IgD-negative memory B cell (primary cell): ENCODE measurements around the gene NCBP3. TPM values are rescaled to one million over a fixed set of nuclear protein-coding genes. Genes with fewer than 3 reads are reported as not detected.
"Not testable (repeated sequence)": the region's sequence is repeated elsewhere in the genome, so short reads cannot be mapped to it uniquely, and the experiment has no call there.

Experiments
- H3K27ac Mint-ChIP-seq, 3 donors: one replicate each; pipeline ENCODE4 v1.8.0; 2020 to 2022; ENCODE audit warnings: mild to moderate bottlenecking in 3 of 3, mixed read lengths in 3 of 3, moderate library complexity in 1 of 3
- H3K27me3 Mint-ChIP-seq: one replicate; pipeline ENCODE4 v1.8.0; 2021; ENCODE audit warnings: mixed read lengths
- H3K36me3 Mint-ChIP-seq: one replicate; pipeline ENCODE4 v1.8.0; 2020; ENCODE audit warnings: mild to moderate bottlenecking, mixed read lengths
- H3K4me1 Mint-ChIP-seq, 3 donors: one replicate each; pipeline ENCODE4 v1.8.0; 2020 to 2022; ENCODE audit warnings: mixed read lengths in 3 of 3, mild to moderate bottlenecking in 1 of 3
- H3K4me3 Mint-ChIP-seq, 4 donors: one replicate each; pipeline ENCODE4 v1.8.0; 2020 to 2022; ENCODE audit warnings: mild to moderate bottlenecking in 4 of 4, mixed read lengths in 4 of 4, moderate library complexity in 3 of 4
- H3K9me3 Mint-ChIP-seq, 3 donors: one replicate each; pipeline ENCODE4 v1.8.0; 2020 to 2021; ENCODE audit warnings: mixed read lengths in 3 of 3, mild to moderate bottlenecking in 1 of 3
- polyA plus RNA-seq: library from polyadenylated mRNA; unstranded; fragments of 300-500 nt; fragmentation: Illumina TruSeq; gene quantifications from one replicate; pipeline ENCODE4 v1.2.3, GENCODE V29; 2021

The NCBP3 gene
- polyA plus RNA-seq, 1 donor from 2014 or later = 12.5 TPM

- H3K4me1 Mint-ChIP-seq = peaks cover 27 to 34% (median 33%) of the 10 kb centered on the region in 3 donors
- no peaks in the 10 kb centered on the region for H3K9me3 Mint-ChIP-seq
- H3K27ac Mint-ChIP-seq = no peak overlapping the region
- H3K36me3 Mint-ChIP-seq = peaks cover 2% of the 10 kb centered on the region
- H3K4me3 Mint-ChIP-seq = no peak overlapping the region
- no peaks in the 10 kb centered on the region for H3K27me3 Mint-ChIP-seq
These were observed 44.7 kb downstream of the NCBP3 start for GRCh38 chr17:3801347-3801746.

- H3K36me3 Mint-ChIP-seq = peaks cover 2% of the 10 kb centered on the region
- no peaks in the 10 kb centered on the region for H3K9me3 Mint-ChIP-seq
- H3K27ac Mint-ChIP-seq = peak within 1 kb of the TSS in 1 of 3 donors; percentile 78
- H3K27me3 Mint-ChIP-seq = no peaks in the 10 kb centered on the region
- H3K4me3 Mint-ChIP-seq = no peak within 1 kb of the TSS
- peaks cover 29 to 35% (median 34%) of the 10 kb centered on the region in 3 donors for H3K4me1 Mint-ChIP-seq
These were observed 45.4 kb downstream of the NCBP3 start, which contains the start of gene ITGAE for GRCh38 chr17:3800362-3801271. TSS of gene ITGAE (minus strand) at chr17:3801188. CDS start at chr17:3801144, 44 bp downstream.

- peak overlapping the region in 1 of 4 donors; percentile 12 for H3K4me3 Mint-ChIP-seq
- peak overlapping the region; percentile 19 to 97 (median 70) for H3K27ac Mint-ChIP-seq
- H3K4me1 Mint-ChIP-seq = peaks cover 28 to 37% (median 34%) of the 10 kb centered on the region in 3 donors
These were observed 46.7 kb downstream of the NCBP3 start for GRCh38 chr17:3799181-3799945.

GRCh38 chr17:3798273-3799180 lies 47.5 kb downstream of the NCBP3 start:
- Mint-ChIP-seq H3K9me3 (no peaks in the 10 kb centered on the region), H3K27me3 (no peaks in the 10 kb centered on the region), H3K27ac (peak overlapping the region; percentile 23 to 97 (median 86)), H3K4me1 (peaks cover 21 to 31% (median 30%) of the 10 kb centered on the region in 3 donors), H3K4me3 (peak overlapping the region in 3 of 4 donors; percentile 10 to 91 (median 85)), H3K36me3 (no peaks in the 10 kb centered on the region)

More at GRCh38 chr17:3799181-3799945, 46.7 kb downstream of the NCBP3 start:
- peaks cover 2% of the 10 kb centered on the region for H3K36me3 Mint-ChIP-seq
- no peaks in the 10 kb centered on the region for H3K27me3 Mint-ChIP-seq
- no peaks in the 10 kb centered on the region for H3K9me3 Mint-ChIP-seq

GRCh38 chr17:3796822-3797170 lies 49.2 kb downstream of the NCBP3 start:
- Mint-ChIP-seq H3K9me3 (no peaks in the 10 kb centered on the region), H3K36me3 (no peaks in the 10 kb centered on the region), H3K27me3 (no peaks in the 10 kb centered on the region), H3K4me3 (peak overlapping the region; percentile 21 to 78 (median 52)), H3K4me1 (peaks cover 21 to 29% (median 26%) of the 10 kb centered on the region in 3 donors), H3K27ac (peak overlapping the region; percentile 33 to 97 (median 91))

- peak overlapping the region; percentile 21 to 78 (median 52) for H3K4me3 Mint-ChIP-seq
- H3K27me3 Mint-ChIP-seq = no peaks in the 10 kb centered on the region
- no peaks in the 10 kb centered on the region for H3K36me3 Mint-ChIP-seq
- peaks cover 21 to 29% (median 26%) of the 10 kb centered on the region in 3 donors for H3K4me1 Mint-ChIP-seq
- H3K27ac Mint-ChIP-seq = peak overlapping the region; percentile 33 to 97 (median 91)
- H3K9me3 Mint-ChIP-seq = no peaks in the 10 kb centered on the region
These were observed 49.8 kb downstream of the NCBP3 start for GRCh38 chr17:3796110-3796821.

GRCh38 chr17:3795390-3796102 lies 50.5 kb downstream of the NCBP3 start:
- Mint-ChIP-seq H3K27me3 (no peaks in the 10 kb centered on the region), H3K27ac (peak overlapping the region; percentile 73 to 97 (median 78)), H3K9me3 (no peaks in the 10 kb centered on the region), H3K4me1 (peaks cover 21 to 28% (median 26%) of the 10 kb centered on the region in 3 donors), H3K36me3 (no peaks in the 10 kb centered on the region), H3K4me3 (peak overlapping the region; percentile 29 to 92 (median 70))

GRCh38 chr17:3794557-3795389 lies 51.3 kb downstream of the NCBP3 start:
- Mint-ChIP-seq H3K4me1 (peaks cover 21 to 27% (median 26%) of the 10 kb centered on the region in 3 donors), H3K4me3 (peak overlapping the region; percentile 29 to 92 (median 70)), H3K9me3 (no peaks in the 10 kb centered on the region), H3K27ac (peak overlapping the region; percentile 59 to 97 (median 78)), H3K36me3 (no peaks in the 10 kb centered on the region), H3K27me3 (no peaks in the 10 kb centered on the region)

- H3K9me3 Mint-ChIP-seq, H3K36me3 Mint-ChIP-seq, H3K27me3 Mint-ChIP-seq, H3K4me3 Mint-ChIP-seq: not testable (repeated sequence)
- Mint-ChIP-seq H3K27ac (peak overlapping the region in 1 of 3 donors; percentile 59), H3K4me1 (peaks cover 17 to 22% (median 21%) of the 10 kb centered on the region in 3 donors)
These were observed 51.9 kb downstream of the NCBP3 start for GRCh38 chr17:3794152-3794551.

GRCh38 chr17:3793258-3793657 lies 52.8 kb downstream of the NCBP3 start:
- H3K27me3 Mint-ChIP-seq, H3K4me3 Mint-ChIP-seq, H3K36me3 Mint-ChIP-seq, H3K9me3 Mint-ChIP-seq, H3K27ac Mint-ChIP-seq: not testable (repeated sequence)
- peaks cover 11 to 15% (median 13%) of the 10 kb centered on the region in 3 donors for H3K4me1 Mint-ChIP-seq

- H3K4me3 Mint-ChIP-seq = no peak overlapping the region
- no peak overlapping the region for H3K27ac Mint-ChIP-seq
- H3K27me3 Mint-ChIP-seq = no peaks in the 10 kb centered on the region
- no peaks in the 10 kb centered on the region for H3K36me3 Mint-ChIP-seq
- H3K4me1 Mint-ChIP-seq = peaks cover 10 to 14% (median 14%) of the 10 kb centered on the region in 3 donors
- H3K9me3 Mint-ChIP-seq = no peaks in the 10 kb centered on the region
These were observed 53.6 kb downstream of the NCBP3 start for GRCh38 chr17:3792481-3792880.

GRCh38 chr17:3788200-3788599 lies 57.8 kb downstream of the NCBP3 start:
- Mint-ChIP-seq H3K27ac (no peak overlapping the region), H3K4me3 (no peak overlapping the region), H3K4me1 (peaks cover 0 to 4% (median 1%) of the 10 kb centered on the region in 3 donors)

More at GRCh38 chr17:3788200-3788599, 57.8 kb downstream of the NCBP3 start:
- Mint-ChIP-seq H3K9me3 (no peaks in the 10 kb centered on the region), H3K27me3 (no peaks in the 10 kb centered on the region), H3K36me3 (no peaks in the 10 kb centered on the region)
